LNCaP clone FGC (cell line): ENCODE measurements around the gene SWI5.

Experiments
- DNase-seq: peaks from one replicate; pipeline ENCODE4 v3.0.0-alpha.2; 2011; ENCODE audit warnings: low read depth
- H3K4me3 ChIP-seq: 2 replicates; pipeline ENCODE4 v1.5.1; 2011; ENCODE audit warnings: mild to moderate bottlenecking, low read depth, low read length, control low read depth
- CTCF ChIP-seq: IDR thresholded peaks from 2 replicates; pipeline ENCODE4 v1.5.1; 2012; ENCODE audit warnings: mild to moderate bottlenecking; ENCODE audit not compliant: control insufficient read depth, insufficient read depth; ENCODE audit errors: extremely low read depth

The SWI5 gene

GRCh38 chr9:128246471-128246870 is 29.6 kb upstream of the SWI5 start:
- H3K4me3 ChIP-seq = no peak overlapping the region
- TF ChIP-seq CTCF = no peak
- DNase-seq = no peak

- TF ChIP-seq CTCF = no peak
- no peak overlapping the region for H3K4me3 ChIP-seq
- DNase-seq = no peak
Observed at GRCh38 chr9:128247226-128247803, 28.8 kb upstream of the SWI5 start.

GRCh38 chr9:128249558-128249907 is 26.5 kb upstream of the SWI5 start:
- no peak for TF ChIP-seq CTCF
- no peak overlapping the region; the same call in 1 of the 2 replicates for H3K4me3 ChIP-seq
- no peak for DNase-seq

GRCh38 chr9:128249908-128250838 is 25.9 kb upstream of the SWI5 start:
- DNase-seq = peak; percentile 27
- peak overlapping the region; percentile 54 for H3K4me3 ChIP-seq

GRCh38 chr9:128250839-128251731 is 25.0 kb upstream of the SWI5 start:
- no peak for DNase-seq
- H3K4me3 ChIP-seq = peak overlapping the region; percentile 54
- TF ChIP-seq CTCF = no peak

More at GRCh38 chr9:128249908-128250838, 25.9 kb upstream of the SWI5 start:
- no peak for TF ChIP-seq CTCF

- H3K4me3 ChIP-seq = no peak overlapping the region
Observed at GRCh38 chr9:128251732-128252100, 24.4 kb upstream of the SWI5 start.

More at GRCh38 chr9:128251732-128252100, 24.4 kb upstream of the SWI5 start:
- DNase-seq = no peak
- TF ChIP-seq CTCF = no peak
